H9 (cell line): ENCODE data around the gene AP2M1. TPM values are rescaled to one million over a fixed set of nuclear protein-coding genes. Genes with fewer than 3 reads are reported as not detected.

Experiments used
- DNase-seq: peaks from one replicate; pipeline ENCODE4 v3.0.0-alpha.2; 2017
- H2AFZ ChIP-seq: one replicate; pipeline ENCODE4 v1.6.1; 2013; ENCODE audit warnings: mild to moderate bottlenecking, low read length, control low read depth, moderate library complexity
- H2AK5ac ChIP-seq: 2 replicates; pipeline ENCODE4 v1.6.1; 2013; ENCODE audit warnings: low read length, control low read depth, mixed read lengths; ENCODE audit not compliant: insufficient read length
- H2BK120ac ChIP-seq: one replicate; pipeline ENCODE4 v1.6.1; 2013; ENCODE audit warnings: low read depth, mild to moderate bottlenecking, low read length, control low read depth, inconsistent platforms; ENCODE audit not compliant: poor library complexity, severe bottlenecking
- H2BK12ac ChIP-seq: 2 replicates; pipeline ENCODE4 v1.6.1; 2013; ENCODE audit warnings: low read length, control low read depth, mixed read lengths, low read depth; ENCODE audit not compliant: insufficient read length
- H2BK15ac ChIP-seq: 2 replicates; pipeline ENCODE4 v1.6.1; 2013; ENCODE audit warnings: low read depth, low read length, control low read depth
- H2BK20ac ChIP-seq: one replicate; pipeline ENCODE4 v1.6.1; 2013; ENCODE audit warnings: low read depth, mild to moderate bottlenecking, low read length, control low read depth, inconsistent platforms; ENCODE audit not compliant: poor library complexity, severe bottlenecking
- H2BK5ac ChIP-seq: 2 replicates; pipeline ENCODE4 v1.6.1; 2013; ENCODE audit warnings: low read length, control low read depth, mixed read lengths; ENCODE audit not compliant: insufficient read length
- H3K14ac ChIP-seq: 2 replicates; pipeline ENCODE4 v1.6.1; 2013; ENCODE audit warnings: low read length, control low read depth; ENCODE audit not compliant: insufficient read depth
- H3K18ac ChIP-seq: 2 replicates; pipeline ENCODE4 v1.6.1; 2013; ENCODE audit warnings: low read depth, mild to moderate bottlenecking, mixed read lengths, low read length, control low read depth; ENCODE audit not compliant: insufficient read length
- H3K23ac ChIP-seq: 2 replicates; pipeline ENCODE4 v1.6.1; 2013; ENCODE audit warnings: low read length, control low read depth, mixed read lengths, low read depth; ENCODE audit not compliant: insufficient read length
- H3K23me2 ChIP-seq: 2 replicates; pipeline ENCODE4 v1.6.1; 2013; ENCODE audit warnings: low read depth, mild to moderate bottlenecking, mixed read lengths, low read length, control low read depth; ENCODE audit not compliant: insufficient read length, poor library complexity, severe bottlenecking
- H3K27ac ChIP-seq: 2 replicates; pipeline ENCODE4 v1.5.1; 2013; ENCODE audit warnings: low read length, control low read depth, mixed read lengths, low read depth; ENCODE audit not compliant: insufficient read length
- H3K27me3 ChIP-seq: 2 replicates; pipeline ENCODE4 v1.6.1; 2013; ENCODE audit warnings: low read length, control low read depth, inconsistent platforms; ENCODE audit not compliant: insufficient read depth
- H3K4ac ChIP-seq: 2 replicates; pipeline ENCODE4 v1.6.1; 2013; ENCODE audit warnings: low read depth, mild to moderate bottlenecking, control low read depth, inconsistent platforms, low read length, moderate library complexity
- H3K4me1 ChIP-seq: 2 replicates; pipeline ENCODE4 v1.6.1; 2013; ENCODE audit warnings: low read length, control low read depth, inconsistent platforms; ENCODE audit not compliant: insufficient read depth
- H3K4me2 ChIP-seq: 2 replicates; pipeline ENCODE4 v1.6.1; 2013; ENCODE audit warnings: low read length, control low read depth, mixed read lengths; ENCODE audit not compliant: insufficient read length, insufficient read depth
- H3K56ac ChIP-seq: 2 replicates; pipeline ENCODE4 v1.6.1; 2013; ENCODE audit warnings: low read depth, mild to moderate bottlenecking, mixed read lengths, low read length, control low read depth; ENCODE audit not compliant: insufficient read length
- H3K79me1 ChIP-seq: 2 replicates; pipeline ENCODE4 v1.6.1; 2013; ENCODE audit warnings: low read depth, mild to moderate bottlenecking, moderate library complexity, low read length, control low read depth, inconsistent platforms; ENCODE audit not compliant: insufficient read depth, poor library complexity, severe bottlenecking
- H3K79me2 ChIP-seq: 2 replicates; pipeline ENCODE4 v1.6.1; 2013; ENCODE audit warnings: low read length, control low read depth, inconsistent platforms; ENCODE audit not compliant: insufficient read depth
- H3K9ac ChIP-seq: 2 replicates; pipeline ENCODE4 v1.6.1; 2013; ENCODE audit warnings: low read length, control low read depth, mixed read lengths; ENCODE audit not compliant: insufficient read length; ENCODE audit errors: extremely low read depth
- H3K9me3 ChIP-seq: one replicate; pipeline ENCODE4 v1.6.1; 2013; ENCODE audit warnings: low read depth, low read length, inconsistent platforms; ENCODE audit not compliant: control insufficient read depth
- H3T11ph ChIP-seq: one replicate; pipeline ENCODE4 v1.6.1; 2013; ENCODE audit warnings: mild to moderate bottlenecking, low read length, control low read depth, inconsistent platforms
- H4K20me1 ChIP-seq: one replicate; pipeline ENCODE4 v1.6.1; 2013; ENCODE audit not compliant: control insufficient read depth, insufficient read length, insufficient read depth
- H4K5ac ChIP-seq: 2 replicates; pipeline ENCODE4 v1.6.1; 2013; ENCODE audit warnings: low read depth, mild to moderate bottlenecking, mixed read lengths, low read length, control low read depth; ENCODE audit not compliant: insufficient read length
- H4K8ac ChIP-seq: replicated peaks from 2 replicates; pipeline ENCODE4 v1.6.1; 2013; ENCODE audit warnings: low read length, control low read depth, mixed read lengths, low read depth; ENCODE audit not compliant: insufficient read length
- H4K91ac ChIP-seq: 2 replicates; pipeline ENCODE4 v1.6.1; 2013; ENCODE audit warnings: low read depth, mild to moderate bottlenecking, moderate library complexity, mixed read lengths, low read length, control low read depth; ENCODE audit not compliant: insufficient read length
- H3K27ac Mint-ChIP-seq, 3 experiments: 2 replicates in 2 of 3; 3 replicates in 1 of 3; pipeline ENCODE4 v1.8.0; 2020 to 2021; ENCODE audit warnings: mixed read lengths in 3 of 3, mild to moderate bottlenecking in 1 of 3, moderate library complexity in 1 of 3
- H3K27me3 Mint-ChIP-seq: 2 replicates; pipeline ENCODE4 v1.8.0; 2021; ENCODE audit warnings: low read depth, mild to moderate bottlenecking, moderate library complexity, mixed read lengths
- H3K36me3 Mint-ChIP-seq, 3 experiments: 2 replicates in 2 of 3; 3 replicates in 1 of 3; pipeline ENCODE4 v1.8.0; 2020 to 2021; ENCODE audit warnings: low read depth in 3 of 3, mixed read lengths in 3 of 3; ENCODE audit not compliant: insufficient read depth in 1 of 3
- H3K4me1 Mint-ChIP-seq, 2 experiments: 2 replicates each; pipeline ENCODE4 v1.8.0; 2020; ENCODE audit warnings: mixed read lengths in 2 of 2
- H3K4me3 Mint-ChIP-seq, 2 experiments: 2 replicates in 1 of 2; 3 replicates in 1 of 2; pipeline ENCODE4 v1.8.0; 2020 to 2021; ENCODE audit warnings: mild to moderate bottlenecking in 2 of 2, mixed read lengths in 2 of 2, moderate library complexity in 1 of 2
- H3K9me3 Mint-ChIP-seq, 2 experiments: 2 replicates in 1 of 2; 3 replicates in 1 of 2; pipeline ENCODE4 v1.8.0; 2020; ENCODE audit warnings: mild to moderate bottlenecking in 2 of 2, mixed read lengths in 2 of 2, moderate library complexity in 1 of 2
- CTCF ChIP-seq: fragments of 200-600 bp; sonication (generic); conservative IDR thresholded peaks from 3 replicates; pipeline ENCODE4 v1.8.0; 2021; ENCODE audit warnings: antibody characterized with exemption, mild to moderate bottlenecking
- WGBS: extraction: QIAGEN DNeasy Blood & Tissue Kit; methylation state at CpG from one replicate; pipeline ENCODE4 v1.1.7; 2013; ENCODE audit warnings: missing lambda C conversion rate, low lambda C conversion rate, mixed read lengths; ENCODE audit not compliant: insufficient read length; ENCODE audit errors: extremely low coverage; 5-methylcytosine and 5-hydroxymethylcytosine counted together
- total RNA-seq: library from RNA; stranded (reverse); gene quantifications from 2 replicates; pipeline ENCODE4 v1.2.1, GENCODE V29; 2021

AP2M1 gene
- total RNA-seq, 1 experiment from 2014 or later = 443 TPM

- no peak for DNase-seq
- Histone ChIP-seq H4K5ac (no peak overlapping the region), H2AFZ (no peak overlapping the region), H2BK15ac (no peak overlapping the region), H4K20me1 (peaks cover 3% of the 10 kb centered on the region), H3K79me2 (peaks cover 9% of the 10 kb centered on the region; the same call in 1 of the 2 replicates), H4K91ac (no peak overlapping the region), H3K23me2 (peaks cover 16% of the 10 kb centered on the region), H3K18ac (no peak overlapping the region), H3K14ac (no peak overlapping the region), H3K27me3 (no peaks in the 10 kb centered on the region), H2BK5ac (no peak overlapping the region), H2BK12ac (no peak overlapping the region), H3K9me3 (no peaks in the 10 kb centered on the region), H3K56ac (no peak overlapping the region), H2BK20ac (no peak overlapping the region), H3K4me2 (no peak overlapping the region), H3K4me1 (no peaks in the 10 kb centered on the region; the same call in 1 of the 2 replicates), H3T11ph (no peak overlapping the region), H2AK5ac (no peak overlapping the region), H2BK120ac (no peak overlapping the region), H3K23ac (no peak overlapping the region), H3K27ac (no peak overlapping the region), H3K9ac (no peak overlapping the region), H3K4ac (no peak overlapping the region), H3K79me1 (peaks cover 7% of the 10 kb centered on the region), H4K8ac (no peak overlapping the region)
- peaks cover 27 to 59% (median 44%) of the 10 kb centered on the region in 3 experiments for H3K36me3 Mint-ChIP-seq
- H3K9me3 Mint-ChIP-seq = no peaks in the 10 kb centered on the region
- H3K4me1 Mint-ChIP-seq = peaks cover 23 to 31% of the 10 kb centered on the region in 2 experiments
- no CpG with 5 or more reads among the region's 4 CpGs for WGBS
- H3K27ac Mint-ChIP-seq = peak overlapping the region in 1 of 3 experiments; percentile 45; a peak in 2 of 7 replicates
- TF ChIP-seq CTCF = no peak
- no peaks in the 10 kb centered on the region for H3K27me3 Mint-ChIP-seq
- peak overlapping the region; percentile 95 to 96; a peak in 4 of 5 replicates for H3K4me3 Mint-ChIP-seq
Observed at GRCh38 chr3:184174284-184174645, 390 bp upstream of the AP2M1 start.
